Suppressor macrophage treated with lipopolysaccharide for 1 hour (primary cell): ENCODE data around the gene MAN2A2.

Source experiments
- DNase-seq, 3 donors: peaks; one replicate each; pipeline ENCODE4 v3.0.0-alpha.2; 2020 to 2022

Gene MAN2A2

GRCh38 chr15:90970274-90970673 lies 67.2 kb downstream of the MAN2A2 start:
- no peak for DNase-seq

- DNase-seq, result no peak
Observed at GRCh38 chr15:90972133-90972532, 69.0 kb downstream of the MAN2A2 start.
